AG09309 (cell line): ENCODE results near the gene LRP8.

Source experiments
- DNase-seq: peaks from one replicate; pipeline ENCODE4 v3.0.0-alpha.2; 2010; ENCODE audit warnings: low read depth
- H3K4me3 ChIP-seq: 2 replicates; pipeline ENCODE4 v1.5.1; 2011; ENCODE audit warnings: mild to moderate bottlenecking, low read depth, low read length, moderate library complexity; ENCODE audit not compliant: control insufficient read depth
- CTCF ChIP-seq: IDR thresholded peaks from 2 replicates; pipeline ENCODE4 v1.5.1; 2011; ENCODE audit warnings: mild to moderate bottlenecking, low read depth, low read length, inconsistent platforms; ENCODE audit not compliant: insufficient read depth, control insufficient read depth; ENCODE audit errors: missing control alignments

LRP8 gene

GRCh38 chr1:53324728-53325297, 3.1 kb downstream of the LRP8 start:
- no peak overlapping the region for H3K4me3 ChIP-seq
- DNase-seq, result no peak
- no peak for TF ChIP-seq CTCF

- no peak overlapping the region for H3K4me3 ChIP-seq
- DNase-seq, result no peak
- TF ChIP-seq CTCF, result no peak
These were observed 3.5 kb downstream of the LRP8 start for GRCh38 chr1:53324321-53324720.

- no peak overlapping the region for H3K4me3 ChIP-seq
- no peak for TF ChIP-seq CTCF
- DNase-seq, result no peak
These were observed 4.6 kb downstream of the LRP8 start for GRCh38 chr1:53323316-53323715.

GRCh38 chr1:53321776-53322602, 5.9 kb downstream of the LRP8 start:
- no peak for TF ChIP-seq CTCF
- no peak for DNase-seq
- no peak overlapping the region for H3K4me3 ChIP-seq

- DNase-seq, result no peak
- TF ChIP-seq CTCF, result peak; percentile 30
- no peak overlapping the region for H3K4me3 ChIP-seq
These were observed 6.5 kb downstream of the LRP8 start for GRCh38 chr1:53321366-53321765.

DNA sequence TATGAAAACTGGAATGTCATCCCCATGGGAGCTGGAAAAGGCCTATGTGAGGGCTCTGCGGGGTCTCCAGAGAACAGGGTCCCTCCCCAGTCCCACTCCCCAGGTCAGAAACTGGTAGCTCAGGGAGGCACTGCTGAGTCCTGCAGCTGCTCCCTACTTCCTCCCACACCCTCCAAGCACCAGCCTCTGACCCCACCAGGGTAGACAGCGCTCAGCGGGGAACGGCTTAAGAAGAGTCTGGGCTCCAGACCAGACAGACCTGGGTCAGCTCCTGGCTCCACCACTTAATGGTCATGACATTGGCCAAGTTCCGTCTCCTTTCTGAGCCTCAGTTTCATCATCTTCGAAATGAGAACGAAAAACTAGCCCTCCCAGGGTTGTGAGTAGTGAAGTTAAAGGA, 7.2 kb downstream of the LRP8 start:
- H3K4me3 ChIP-seq, result no peak overlapping the region
- no peak for TF ChIP-seq CTCF
- DNase-seq, result no peak
